HepG2 (cell line): ENCODE data around the gene ING5. TPM values are rescaled to one million over a fixed set of nuclear protein-coding genes. Genes with fewer than 3 reads are reported as not detected.

Experiments
- CHCHD3 ChIP-seq: sonication (generic); formaldehyde crosslinking; IDR thresholded peaks from 2 replicates; pipeline ENCODE4 v1.8.0; 2022; ENCODE audit warnings: mild to moderate bottlenecking, missing genetic modification reagents, moderate library complexity
- KLF11 ChIP-seq: IDR thresholded peaks from 2 replicates; pipeline ENCODE4 v1.6.1; 2016; ENCODE audit warnings: missing compliant biosample characterization
- MEIS1 ChIP-seq: sonication (generic); formaldehyde crosslinking; IDR thresholded peaks from 2 replicates; pipeline ENCODE4 v1.9.0; 2021; ENCODE audit warnings: mild to moderate bottlenecking, missing genetic modification reagents, moderate library complexity, borderline replicate concordance
- NFIC ChIP-seq: IDR thresholded peaks from 2 replicates; pipeline ENCODE4 v1.6.1; 2012; ENCODE audit warnings: mild to moderate bottlenecking, low read length, inconsistent platforms
- RFX1 ChIP-seq: fragments of 450-650 bp; IDR thresholded peaks from 2 replicates; pipeline ENCODE4 v1.6.1; 2017
- SALL1 ChIP-seq: sonication (generic); formaldehyde crosslinking; IDR thresholded peaks from 2 replicates; pipeline ENCODE4 v1.8.0; 2022; ENCODE audit warnings: mild to moderate bottlenecking, missing genetic modification reagents
- SOX6 ChIP-seq, 2 experiments: fragments of 450-650 bp in 1 of 2; sonication (generic) in 1 of 2; formaldehyde crosslinking in 1 of 2; IDR thresholded peaks; 2 replicates each; pipeline versions ENCODE4 v1.4.0 to v1.6.1; 2017 to 2020; ENCODE audit warnings: antibody characterized with exemption in 1 of 2, mild to moderate bottlenecking in 1 of 2, missing genetic modification reagents in 1 of 2
- TBL1XR1 ChIP-seq: fragments of 150-350 bp; IDR thresholded peaks from 2 replicates; pipeline ENCODE4 v1.6.1; 2014; ENCODE audit warnings: borderline replicate concordance, low read length; ENCODE audit not compliant: partially characterized antibody
- ZNF143 ChIP-seq: sonication (generic); formaldehyde crosslinking; IDR thresholded peaks from 2 replicates; pipeline ENCODE4 v1.4.0; 2020; ENCODE audit warnings: missing genetic modification reagents
- ZNF30 ChIP-seq: sonication (generic); formaldehyde crosslinking; IDR thresholded peaks from 2 replicates; pipeline ENCODE4 v1.5.0; 2020; ENCODE audit warnings: mild to moderate bottlenecking, missing genetic modification reagents
- ZNF460 ChIP-seq: sonication (generic); formaldehyde crosslinking; IDR thresholded peaks from 2 replicates; pipeline ENCODE4 v1.5.1; 2020; ENCODE audit warnings: missing genetic modification reagents, mild to moderate bottlenecking, borderline replicate concordance
- ZNF619 ChIP-seq: sonication (generic); formaldehyde crosslinking; IDR thresholded peaks from 2 replicates; pipeline ENCODE4 v1.4.0; 2020; ENCODE audit warnings: mild to moderate bottlenecking, missing genetic modification reagents
- ZNF709 ChIP-seq: sonication (generic); formaldehyde crosslinking; IDR thresholded peaks from 2 replicates; pipeline ENCODE4 v1.5.0; 2020; ENCODE audit warnings: mild to moderate bottlenecking, missing genetic modification reagents
- ZNF720 ChIP-seq: sonication (generic); formaldehyde crosslinking; IDR thresholded peaks from 2 replicates; pipeline ENCODE4 v1.4.0; 2020; ENCODE audit warnings: missing genetic modification reagents
- ZNF746 ChIP-seq: sonication (generic); formaldehyde crosslinking; IDR thresholded peaks from 2 replicates; pipeline ENCODE4 v1.8.0; 2022; ENCODE audit warnings: mild to moderate bottlenecking, missing genetic modification reagents
- polyA plus RNA-seq, 8 experiments: library from polyadenylated mRNA; depleted of rRNA in 3 of 8; stranded (reverse) in 7 of 8; unstranded in 1 of 8; fragments of >200 nt; fragmentation: Illumina TruSeq in 4 of 8; extraction: Trizol in 4 of 8; gene quantifications; 2 replicates each; pipeline versions ENCODE4 v1.2.1 to v1.2.3, GENCODE V29; 2011 to 2016; ENCODE audit warnings: low read depth in 4 of 8, missing spikeins in 1 of 8, mixed read lengths in 1 of 8; ENCODE audit not compliant: insufficient read depth in 1 of 8
- total RNA-seq, 5 experiments: library from RNA; depleted of rRNA; stranded (reverse); fragments of >200 nt; fragmentation: Illumina TruSeq; extraction: Trizol; gene quantifications; 2 replicates each; pipeline ENCODE4 v1.2.3, GENCODE V29; 2016; ENCODE audit warnings: low read depth in 1 of 5
- TF ChIP-seq, protein P1 (sequence below): sonication (generic); formaldehyde crosslinking; IDR thresholded peaks from 2 replicates; pipeline ENCODE4 v1.4.0; 2020; ENCODE audit warnings: missing genetic modification reagents
- TF ChIP-seq, protein P2 (sequence below): sonication (generic); formaldehyde crosslinking; conservative IDR thresholded peaks from 2 replicates; pipeline ENCODE4 v1.4.0; 2020; ENCODE audit warnings: missing genetic modification reagents
- TF ChIP-seq, protein P3 (sequence below): sonication (generic); formaldehyde crosslinking; IDR thresholded peaks from 2 replicates; pipeline ENCODE4 v1.8.1; 2022; ENCODE audit warnings: low read depth, mild to moderate bottlenecking, missing genetic modification reagents
- TF ChIP-seq, protein P4 (sequence below): sonication (generic); formaldehyde crosslinking; IDR thresholded peaks from 2 replicates; pipeline ENCODE4 v1.5.1; 2020; ENCODE audit warnings: missing genetic modification reagents, mild to moderate bottlenecking, borderline replicate concordance
- TF ChIP-seq, protein P5 (sequence below): sonication (generic); formaldehyde crosslinking; IDR thresholded peaks from 2 replicates; pipeline ENCODE4; 2020; ENCODE audit warnings: missing genetic modification reagents, mild to moderate bottlenecking, borderline replicate concordance

ING5 gene
- total and polyA plus RNA-seq, 2 of the 13 experiments (the other 11 are each of a cell fraction or from before 2014, with no cell fraction given), result 61.9 to 71.9 TPM

DNA sequence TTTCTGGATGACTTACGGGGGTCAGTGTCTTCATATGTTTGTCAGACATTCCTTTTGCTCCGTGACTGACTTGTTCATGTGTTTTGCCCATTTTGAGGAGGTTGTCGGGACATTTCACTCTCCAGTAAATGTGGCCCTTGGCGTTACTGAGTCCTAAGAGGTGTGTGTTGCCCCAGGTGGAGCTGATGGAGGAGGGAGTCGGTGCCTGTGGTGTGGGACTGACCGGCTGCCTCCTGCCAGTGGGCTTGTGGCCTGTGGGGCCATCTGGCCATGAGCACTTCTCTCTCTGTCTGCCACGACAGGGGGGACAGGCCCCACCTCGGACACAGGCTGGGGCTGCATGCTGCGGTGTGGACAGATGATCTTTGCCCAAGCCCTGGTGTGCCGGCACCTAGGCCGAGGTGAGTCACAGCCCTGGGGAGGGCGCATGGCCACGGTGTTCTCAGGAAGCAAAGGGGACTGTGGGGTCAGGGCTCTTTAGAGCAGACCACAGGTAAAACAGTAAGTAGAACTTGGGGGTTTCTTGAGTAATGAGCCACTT lies 48.6 kb upstream of the ING5 start (continued):
- TF ChIP-seq, protein P1, sequence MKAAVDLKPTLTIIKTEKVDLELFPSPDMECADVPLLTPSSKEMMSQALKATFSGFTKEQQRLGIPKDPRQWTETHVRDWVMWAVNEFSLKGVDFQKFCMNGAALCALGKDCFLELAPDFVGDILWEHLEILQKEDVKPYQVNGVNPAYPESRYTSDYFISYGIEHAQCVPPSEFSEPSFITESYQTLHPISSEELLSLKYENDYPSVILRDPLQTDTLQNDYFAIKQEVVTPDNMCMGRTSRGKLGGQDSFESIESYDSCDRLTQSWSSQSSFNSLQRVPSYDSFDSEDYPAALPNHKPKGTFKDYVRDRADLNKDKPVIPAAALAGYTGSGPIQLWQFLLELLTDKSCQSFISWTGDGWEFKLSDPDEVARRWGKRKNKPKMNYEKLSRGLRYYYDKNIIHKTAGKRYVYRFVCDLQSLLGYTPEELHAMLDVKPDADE, result no peak
- no peak for TF ChIP-seq NFIC
- TF ChIP-seq ZNF709 (CRISPR knock-in tag), result no peak
- TF ChIP-seq ZNF619 (CRISPR knock-in tag), result no peak
- TF ChIP-seq SALL1 (CRISPR knock-in tag), result peak; percentile 94
- 0 out of 2 replicates have a peak, but pooled peaks have one; percentile 58 for TF ChIP-seq MEIS1
- no peak for TF ChIP-seq ZNF460
- TF ChIP-seq RFX1, result no peak
- TF ChIP-seq TBL1XR1, result no peak
- 0 out of 2 replicates have a peak, but pooled peaks have one; percentile 54 for TF ChIP-seq CHCHD3 (CRISPR knock-in tag)
- TF ChIP-seq, protein P2, sequence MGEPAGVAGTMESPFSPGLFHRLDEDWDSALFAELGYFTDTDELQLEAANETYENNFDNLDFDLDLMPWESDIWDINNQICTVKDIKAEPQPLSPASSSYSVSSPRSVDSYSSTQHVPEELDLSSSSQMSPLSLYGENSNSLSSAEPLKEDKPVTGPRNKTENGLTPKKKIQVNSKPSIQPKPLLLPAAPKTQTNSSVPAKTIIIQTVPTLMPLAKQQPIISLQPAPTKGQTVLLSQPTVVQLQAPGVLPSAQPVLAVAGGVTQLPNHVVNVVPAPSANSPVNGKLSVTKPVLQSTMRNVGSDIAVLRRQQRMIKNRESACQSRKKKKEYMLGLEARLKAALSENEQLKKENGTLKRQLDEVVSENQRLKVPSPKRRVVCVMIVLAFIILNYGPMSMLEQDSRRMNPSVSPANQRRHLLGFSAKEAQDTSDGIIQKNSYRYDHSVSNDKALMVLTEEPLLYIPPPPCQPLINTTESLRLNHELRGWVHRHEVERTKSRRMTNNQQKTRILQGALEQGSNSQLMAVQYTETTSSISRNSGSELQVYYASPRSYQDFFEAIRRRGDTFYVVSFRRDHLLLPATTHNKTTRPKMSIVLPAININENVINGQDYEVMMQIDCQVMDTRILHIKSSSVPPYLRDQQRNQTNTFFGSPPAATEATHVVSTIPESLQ (CRISPR knock-in tag), result no peak
- no peak; the same call in 1 of the 2 replicates for TF ChIP-seq ZNF746
- no peak for TF ChIP-seq SOX6 (IDR thresholded peaks at IDR 0.05)
- TF ChIP-seq SOX6 (CRISPR knock-in tag; IDR thresholded peaks at IDR 0.05), result peak; percentile 34; the same call in 1 of the 2 replicates
- TF ChIP-seq ZNF720 (CRISPR knock-in tag), result no peak
- TF ChIP-seq ZNF143, result no peak
- TF ChIP-seq KLF11 (CRISPR knock-in tag), result no peak
- TF ChIP-seq, protein P3, sequence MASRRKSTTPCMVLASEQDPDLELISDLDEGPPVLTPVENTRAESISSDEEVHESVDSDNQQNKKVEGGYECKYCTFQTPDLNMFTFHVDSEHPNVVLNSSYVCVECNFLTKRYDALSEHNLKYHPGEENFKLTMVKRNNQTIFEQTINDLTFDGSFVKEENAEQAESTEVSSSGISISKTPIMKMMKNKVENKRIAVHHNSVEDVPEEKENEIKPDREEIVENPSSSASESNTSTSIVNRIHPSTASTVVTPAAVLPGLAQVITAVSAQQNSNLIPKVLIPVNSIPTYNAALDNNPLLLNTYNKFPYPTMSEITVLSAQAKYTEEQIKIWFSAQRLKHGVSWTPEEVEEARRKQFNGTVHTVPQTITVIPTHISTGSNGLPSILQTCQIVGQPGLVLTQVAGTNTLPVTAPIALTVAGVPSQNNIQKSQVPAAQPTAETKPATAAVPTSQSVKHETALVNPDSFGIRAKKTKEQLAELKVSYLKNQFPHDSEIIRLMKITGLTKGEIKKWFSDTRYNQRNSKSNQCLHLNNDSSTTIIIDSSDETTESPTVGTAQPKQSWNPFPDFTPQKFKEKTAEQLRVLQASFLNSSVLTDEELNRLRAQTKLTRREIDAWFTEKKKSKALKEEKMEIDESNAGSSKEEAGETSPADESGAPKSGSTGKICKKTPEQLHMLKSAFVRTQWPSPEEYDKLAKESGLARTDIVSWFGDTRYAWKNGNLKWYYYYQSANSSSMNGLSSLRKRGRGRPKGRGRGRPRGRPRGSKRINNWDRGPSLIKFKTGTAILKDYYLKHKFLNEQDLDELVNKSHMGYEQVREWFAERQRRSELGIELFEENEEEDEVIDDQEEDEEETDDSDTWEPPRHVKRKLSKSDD (CRISPR knock-in tag), result no peak
- TF ChIP-seq, protein P4, sequence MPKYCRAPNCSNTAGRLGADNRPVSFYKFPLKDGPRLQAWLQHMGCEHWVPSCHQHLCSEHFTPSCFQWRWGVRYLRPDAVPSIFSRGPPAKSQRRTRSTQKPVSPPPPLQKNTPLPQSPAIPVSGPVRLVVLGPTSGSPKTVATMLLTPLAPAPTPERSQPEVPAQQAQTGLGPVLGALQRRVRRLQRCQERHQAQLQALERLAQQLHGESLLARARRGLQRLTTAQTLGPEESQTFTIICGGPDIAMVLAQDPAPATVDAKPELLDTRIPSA (CRISPR knock-in tag), result no peak
- TF ChIP-seq, protein P5, sequence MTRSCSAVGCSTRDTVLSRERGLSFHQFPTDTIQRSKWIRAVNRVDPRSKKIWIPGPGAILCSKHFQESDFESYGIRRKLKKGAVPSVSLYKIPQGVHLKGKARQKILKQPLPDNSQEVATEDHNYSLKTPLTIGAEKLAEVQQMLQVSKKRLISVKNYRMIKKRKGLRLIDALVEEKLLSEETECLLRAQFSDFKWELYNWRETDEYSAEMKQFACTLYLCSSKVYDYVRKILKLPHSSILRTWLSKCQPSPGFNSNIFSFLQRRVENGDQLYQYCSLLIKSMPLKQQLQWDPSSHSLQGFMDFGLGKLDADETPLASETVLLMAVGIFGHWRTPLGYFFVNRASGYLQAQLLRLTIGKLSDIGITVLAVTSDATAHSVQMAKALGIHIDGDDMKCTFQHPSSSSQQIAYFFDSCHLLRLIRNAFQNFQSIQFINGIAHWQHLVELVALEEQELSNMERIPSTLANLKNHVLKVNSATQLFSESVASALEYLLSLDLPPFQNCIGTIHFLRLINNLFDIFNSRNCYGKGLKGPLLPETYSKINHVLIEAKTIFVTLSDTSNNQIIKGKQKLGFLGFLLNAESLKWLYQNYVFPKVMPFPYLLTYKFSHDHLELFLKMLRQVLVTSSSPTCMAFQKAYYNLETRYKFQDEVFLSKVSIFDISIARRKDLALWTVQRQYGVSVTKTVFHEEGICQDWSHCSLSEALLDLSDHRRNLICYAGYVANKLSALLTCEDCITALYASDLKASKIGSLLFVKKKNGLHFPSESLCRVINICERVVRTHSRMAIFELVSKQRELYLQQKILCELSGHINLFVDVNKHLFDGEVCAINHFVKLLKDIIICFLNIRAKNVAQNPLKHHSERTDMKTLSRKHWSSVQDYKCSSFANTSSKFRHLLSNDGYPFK (CRISPR knock-in tag), result peak; percentile 60; the same call in 1 of the 2 replicates
- TF ChIP-seq ZNF30 (CRISPR knock-in tag), result no peak
